B cell (primary cell): ENCODE results near the gene HTR2B. TPM values are rescaled to one million over a fixed set of nuclear protein-coding genes. Genes with fewer than 3 reads are reported as not detected.

ENCODE experiments used
- ATAC-seq: fragments of 200-7000 bp; cut with Tn5 transposase; one replicate; pipeline ENCODE4 v1.10.0; 2021; ENCODE audit warnings: low read depth, mild to moderate bottlenecking, moderate number of reproducible peaks, moderate library complexity
- CTCF ChIA-PET: fragments of 350-600 bp; sonication (Branson Sonifier 250); formaldehyde crosslinking; loops from one replicate; lab custom pipeline; 2021; ENCODE audit warnings: antibody characterized with exemption, inconsistent platforms; lab: Charles Lee
- POLR2A ChIA-PET: fragments of 350-600 bp; sonication (Branson Sonifier 250); formaldehyde crosslinking; loops from one replicate; lab custom pipeline; 2021; ENCODE audit warnings: antibody characterized with exemption; lab: Charles Lee
- DNase-seq: peaks from one replicate; pipeline ENCODE4 v3.0.0; 2013
- H2AFZ ChIP-seq: 2 replicates; pipeline ENCODE4 v1.6.1; 2012; ENCODE audit warnings: mild to moderate bottlenecking, low read depth, low read length; ENCODE audit not compliant: insufficient read depth, poor library complexity, severe bottlenecking
- H3K27ac ChIP-seq, 2 donors: 1 replicate in 1 of 2; 2 replicates in 1 of 2; pipeline ENCODE4 v1.5.1; 2012 to 2013; ENCODE audit warnings: low read length in 2 of 2, mild to moderate bottlenecking in 2 of 2, moderate library complexity in 1 of 2
- H3K27me3 ChIP-seq, 4 experiments: fragments of 200-600 bp in 1 of 4; sonication (generic) in 1 of 4; replicated peaks in 1 of 4; 1 replicate in 2 of 4; 2 replicates in 2 of 4; pipeline versions ENCODE4 v1.6.1 to v1.7.0; 2013 to 2016; ENCODE audit warnings: low read length in 3 of 4, mild to moderate bottlenecking in 2 of 4, mixed read lengths in 1 of 4, moderate library complexity in 1 of 4; ENCODE audit not compliant: insufficient read depth in 4 of 4, control insufficient read depth in 3 of 4; ENCODE audit errors: control extremely low read depth in 1 of 4
- H3K36me3 ChIP-seq, 2 experiments: replicated peaks in 1 of 2; 1 replicate in 1 of 2; 2 replicates in 1 of 2; pipeline versions ENCODE4 v1.6.1 to v1.7.1; 2013; ENCODE audit warnings: low read length in 1 of 2; ENCODE audit not compliant: insufficient read depth in 2 of 2, control insufficient read depth in 1 of 2; ENCODE audit errors: control extremely low read depth in 1 of 2, extremely low read depth in 1 of 2
- H3K4me1 ChIP-seq, 2 donors: fragments of 200-600 bp in 1 of 2; sonication (generic) in 1 of 2; 1 replicate in 1 of 2; 2 replicates in 1 of 2; pipeline versions ENCODE4 v1.5.1 to v1.6.1; 2013 to 2017; ENCODE audit warnings: low read length in 2 of 2; ENCODE audit not compliant: control insufficient read depth in 2 of 2, insufficient read depth in 2 of 2
- H3K4me2 ChIP-seq: replicated peaks from 2 replicates; pipeline ENCODE3; 2012; ENCODE audit warnings: mild to moderate bottlenecking, low read depth, low read length; ENCODE audit not compliant: poor library complexity, severe bottlenecking
- H3K4me3 ChIP-seq, 5 experiments: fragments of 200-600 bp in 1 of 5; sonication (generic) in 1 of 5; 1 replicate in 3 of 5; 2 replicates in 2 of 5; pipeline versions ENCODE4 v1.5.1 to v1.7.0; 2011 to 2016; ENCODE audit warnings: low read length in 4 of 5, mild to moderate bottlenecking in 4 of 5, low read depth in 2 of 5, control low read depth in 1 of 5, moderate library complexity in 1 of 5; ENCODE audit not compliant: insufficient read depth in 1 of 5; ENCODE audit errors: control extremely low read depth in 1 of 5, extremely low read depth in 1 of 5
- H3K79me2 ChIP-seq: fragments of 200-600 bp; sonication (generic); one replicate; pipeline ENCODE4 v1.6.0; 2016; ENCODE audit warnings: low read length; ENCODE audit not compliant: control insufficient read depth, insufficient read depth
- H3K9ac ChIP-seq: fragments of 200-600 bp; sonication (generic); 2 replicates; pipeline ENCODE4 v1.6.1; 2017; ENCODE audit warnings: mild to moderate bottlenecking, low read length, moderate library complexity
- H3K9me3 ChIP-seq, 3 donors: one replicate each; pipeline versions ENCODE4 v1.6.1 to v1.7.1; 2013; ENCODE audit warnings: low read length in 2 of 3; ENCODE audit not compliant: control insufficient read depth in 2 of 3, insufficient read depth in 1 of 3; ENCODE audit errors: control extremely low read depth in 1 of 3
- H4K20me1 ChIP-seq: 2 replicates; pipeline ENCODE4 v1.6.0; 2012; ENCODE audit warnings: mild to moderate bottlenecking, low read length; ENCODE audit not compliant: insufficient read depth, control insufficient read depth, poor library complexity, severe bottlenecking
- H3K27ac Mint-ChIP-seq: one replicate; pipeline ENCODE4 v1.8.0; 2021; ENCODE audit warnings: mixed read lengths
- H3K27me3 Mint-ChIP-seq: one replicate; pipeline ENCODE4 v1.8.0; 2021; ENCODE audit warnings: mixed read lengths
- H3K4me1 Mint-ChIP-seq: one replicate; pipeline ENCODE4 v1.8.0; 2021; ENCODE audit warnings: mixed read lengths
- H3K4me3 Mint-ChIP-seq: one replicate; pipeline ENCODE4 v1.8.0; 2021; ENCODE audit warnings: mixed read lengths
- H3K9me3 Mint-ChIP-seq: one replicate; pipeline ENCODE4 v1.8.0; 2022; ENCODE audit warnings: mixed read lengths; ENCODE audit not compliant: insufficient read depth
- EZH2 ChIP-seq: IDR thresholded peaks from 2 replicates; pipeline ENCODE4 v1.6.1; 2012; ENCODE audit warnings: borderline replicate concordance, low read depth, mild to moderate bottlenecking, moderate library complexity, low read length; ENCODE audit not compliant: insufficient read depth, poor library complexity, severe bottlenecking
- whole genome bisulfite sequencing: methylation state at CpG from one replicate; pipeline ENCODE4 v1.1.5; 2013; ENCODE audit warnings: missing lambda C conversion rate; ENCODE audit not compliant: insufficient coverage; 5-methylcytosine and 5-hydroxymethylcytosine counted together
- intact Hi-C: fragments of 100-400 bp; cut with micrococcal nuclease; formaldehyde crosslinking; loops from one replicate; pipeline ENCODE4 v1.10.0; 2022
- polyA plus RNA-seq: library from polyadenylated mRNA; depleted of rRNA; stranded (reverse); fragments of >200 nt; gene quantifications from 2 replicates; pipeline ENCODE4 v1.2.3, GENCODE V29; 2012
- total RNA-seq, 2 donors: library from RNA; stranded (reverse); fragments of 120-200 nt in 1 of 2; gene quantifications; 1 replicate in 1 of 2; 2 replicates in 1 of 2; pipeline versions ENCODE4 v1.2.3 to v1.2.4, GENCODE V29; 2013 to 2022
- TF ChIP-seq, protein P1 (sequence below): fragments of 200-600 bp; IDR thresholded peaks from one replicate; pipeline ENCODE4 v1.8.0; 2022; ENCODE audit warnings: antibody characterized with exemption, mild to moderate bottlenecking

Gene HTR2B
- total and polyA plus RNA-seq, 2 donors (not counting 1 experiment from before 2014, with no cell fraction given), result not detected

DNA sequence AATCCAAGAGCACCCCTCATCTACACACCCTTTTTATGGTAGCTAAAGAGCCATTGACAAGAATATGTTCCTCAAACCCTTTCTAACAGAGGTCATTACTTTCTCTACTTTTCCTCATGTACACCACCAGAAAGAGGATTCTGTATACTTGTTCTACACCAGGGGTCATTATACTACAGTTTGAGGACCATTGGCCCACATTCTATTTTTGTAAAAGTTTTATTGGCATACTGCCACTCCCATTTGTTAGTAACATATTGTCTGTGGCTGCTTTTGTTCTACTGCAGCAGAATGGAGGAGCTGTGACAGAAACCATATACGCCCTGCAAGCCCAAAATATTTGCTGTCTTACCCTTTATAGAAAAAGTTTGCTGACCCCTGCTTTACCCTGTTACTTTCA, 14.3 kb downstream of the HTR2B start:
- Histone ChIP-seq H3K4me1 (no peaks in the 10 kb centered on the region), H3K79me2 (no peaks in the 10 kb centered on the region), H3K27me3 (no peaks in the 10 kb centered on the region), H4K20me1 (no peaks in the 10 kb centered on the region), H3K9me3 (no peaks in the 10 kb centered on the region), H3K9ac (no peak overlapping the region), H3K4me2 (no peak overlapping the region), H3K36me3 (peaks cover 10 to 14% of the 10 kb centered on the region in 2 experiments), H3K27ac (no peak overlapping the region), H2AFZ (no peak overlapping the region), H3K4me3 (no peak overlapping the region)
- intact Hi-C loops, result no loop called here
- WGBS, result 100% methylated on average over 1 of the region's 1 CpG
- H3K9me3 Mint-ChIP-seq, result no peaks in the 10 kb centered on the region
- no peaks in the 10 kb centered on the region for H3K27me3 Mint-ChIP-seq
- ChIA-PET CTCF (interaction anchor here (2.7 kb wide), 1 partner anchor 302 kb away, joined by 10 read pairs; no protein-coding TSS in a partner anchor), POLR2A (no interaction called here)
- no peak for ATAC-seq
- no peak overlapping the region for H3K27ac Mint-ChIP-seq
- H3K4me1 Mint-ChIP-seq, result no peaks in the 10 kb centered on the region
- no peak overlapping the region for H3K4me3 Mint-ChIP-seq
- DNase-seq, result no peak
- TF ChIP-seq, protein P1, sequence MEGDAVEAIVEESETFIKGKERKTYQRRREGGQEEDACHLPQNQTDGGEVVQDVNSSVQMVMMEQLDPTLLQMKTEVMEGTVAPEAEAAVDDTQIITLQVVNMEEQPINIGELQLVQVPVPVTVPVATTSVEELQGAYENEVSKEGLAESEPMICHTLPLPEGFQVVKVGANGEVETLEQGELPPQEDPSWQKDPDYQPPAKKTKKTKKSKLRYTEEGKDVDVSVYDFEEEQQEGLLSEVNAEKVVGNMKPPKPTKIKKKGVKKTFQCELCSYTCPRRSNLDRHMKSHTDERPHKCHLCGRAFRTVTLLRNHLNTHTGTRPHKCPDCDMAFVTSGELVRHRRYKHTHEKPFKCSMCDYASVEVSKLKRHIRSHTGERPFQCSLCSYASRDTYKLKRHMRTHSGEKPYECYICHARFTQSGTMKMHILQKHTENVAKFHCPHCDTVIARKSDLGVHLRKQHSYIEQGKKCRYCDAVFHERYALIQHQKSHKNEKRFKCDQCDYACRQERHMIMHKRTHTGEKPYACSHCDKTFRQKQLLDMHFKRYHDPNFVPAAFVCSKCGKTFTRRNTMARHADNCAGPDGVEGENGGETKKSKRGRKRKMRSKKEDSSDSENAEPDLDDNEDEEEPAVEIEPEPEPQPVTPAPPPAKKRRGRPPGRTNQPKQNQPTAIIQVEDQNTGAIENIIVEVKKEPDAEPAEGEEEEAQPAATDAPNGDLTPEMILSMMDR, result no peak

DNA sequence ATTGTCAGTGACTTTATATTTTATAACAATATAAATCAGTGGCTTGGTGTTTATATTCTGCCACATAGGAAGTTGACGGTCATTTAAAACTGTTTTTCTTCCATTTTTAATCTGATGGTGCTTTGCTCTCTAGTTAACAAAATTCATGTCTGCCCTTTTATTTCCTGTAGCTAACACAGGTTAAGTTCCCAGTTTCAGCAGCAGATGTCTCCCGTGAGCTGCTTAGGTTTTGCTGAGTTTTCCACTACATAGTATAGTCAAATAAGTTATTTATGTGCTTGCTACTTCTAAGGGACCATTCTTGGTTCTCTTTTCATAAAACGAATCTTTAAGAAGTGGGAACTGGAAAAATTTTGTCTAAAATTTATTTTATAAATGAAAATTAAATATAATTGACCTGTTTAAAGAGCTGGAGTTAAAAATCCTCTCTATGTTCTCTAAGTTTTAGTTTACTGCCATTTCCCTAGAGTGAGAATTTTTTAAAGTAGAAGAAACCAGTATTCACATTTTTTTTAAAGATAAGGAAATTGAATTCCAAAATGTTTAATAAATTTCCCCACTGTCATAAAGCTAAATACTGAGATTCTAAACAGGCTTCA, 20.6 kb downstream of the HTR2B start:
- no peak overlapping the region for H3K4me3 ChIP-seq
- ATAC-seq, result peak; percentile 69
- ChIA-PET POLR2A (no interaction called here), CTCF (interaction anchor here (0.7 to 4.8 kb wide), 25 partner anchors 9 to 353 kb away, joined by 3 to 86 read pairs (median 5); partner anchors contain the start of gene HTR2B)
- Mint-ChIP-seq H3K9me3 (peaks cover 4% of the 10 kb centered on the region), H3K4me1 (no peaks in the 10 kb centered on the region), H3K4me3 (no peak overlapping the region), H3K27ac (no peak overlapping the region), H3K27me3 (no peaks in the 10 kb centered on the region)
- peak; percentile 73 for DNase-seq
- H2AFZ ChIP-seq, result no peak overlapping the region
- intact Hi-C loops, result loop anchor here (1.0 to 10.0 kb wide), 5 partner anchors 123 to 451 kb away; no protein-coding TSS in a partner anchor
- H4K20me1 ChIP-seq, result no peaks in the 10 kb centered on the region
- H3K79me2 ChIP-seq, result no peaks in the 10 kb centered on the region
- peaks cover 7 to 22% of the 10 kb centered on the region in 2 experiments for H3K36me3 ChIP-seq
- no peak overlapping the region for H3K4me2 ChIP-seq
- H3K27ac ChIP-seq, result no peak overlapping the region
- no CpG with 5 or more reads among the region's 3 CpGs for WGBS
- no peaks in the 10 kb centered on the region for H3K4me1 ChIP-seq
- peaks cover 0 to 14% (median 13%) of the 10 kb centered on the region in 3 donors for H3K9me3 ChIP-seq
- no peaks in the 10 kb centered on the region for H3K27me3 ChIP-seq
- no peak overlapping the region for H3K9ac ChIP-seq
- TF ChIP-seq EZH2, result no peak
- TF ChIP-seq, protein P1, result peak; percentile 87
